GM23338 (cell line): ENCODE results near the gene TMEM236. TPM values are rescaled to one million over a fixed set of nuclear protein-coding genes. Genes with fewer than 3 reads are reported as not detected.

Source experiments
- ATAC-seq: fragments of 200-7000 bp; cut with Tn5 transposase; 3 replicates; pipeline ENCODE4 v1.9.1; 2020
- DNase-seq: peaks from one replicate; pipeline ENCODE4 v3.0.0-alpha.2; 2015; ENCODE audit warnings: low spot score
- H2AFZ ChIP-seq: fragments of 200-600 bp; sonication (generic); 2 replicates; pipeline ENCODE4 v1.8.0; 2016; ENCODE audit warnings: antibody characterized with exemption, mild to moderate bottlenecking, moderate library complexity
- H3F3A ChIP-seq: fragments of 200-600 bp; sonication (generic); replicated peaks from 2 replicates; pipeline ENCODE4 v1.8.0; 2017; ENCODE audit warnings: antibody characterized with exemption, mixed run types, low read depth
- H3K27ac ChIP-seq: fragments of 200-600 bp; sonication (generic); 2 replicates; pipeline ENCODE4 v1.6.1; 2016; ENCODE audit warnings: low read depth
- H3K27me3 ChIP-seq: fragments of 200-600 bp; sonication (generic); 2 replicates; pipeline ENCODE4 v1.8.0; 2016; ENCODE audit warnings: mild to moderate bottlenecking, mixed run types, moderate library complexity; ENCODE audit not compliant: insufficient read depth
- H3K36me3 ChIP-seq: fragments of 200-600 bp; sonication (generic); 2 replicates; pipeline ENCODE4 v1.8.0; 2016; ENCODE audit warnings: mild to moderate bottlenecking; ENCODE audit not compliant: insufficient read depth
- H3K4me1 ChIP-seq: fragments of 200-600 bp; sonication (generic); 2 replicates; pipeline ENCODE4 v1.8.0; 2016; ENCODE audit warnings: mild to moderate bottlenecking, moderate library complexity; ENCODE audit not compliant: insufficient read depth
- H3K4me2 ChIP-seq: fragments of 200-600 bp; sonication (generic); 2 replicates; pipeline ENCODE4 v1.7.1; 2017; ENCODE audit warnings: mixed run types
- H3K4me3 ChIP-seq: fragments of 200-600 bp; sonication (generic); 2 replicates; pipeline ENCODE4 v1.6.1; 2016; ENCODE audit warnings: mixed run types
- H3K79me2 ChIP-seq: fragments of 200-600 bp; sonication (generic); replicated peaks from 2 replicates; pipeline ENCODE4 v1.8.0; 2017; ENCODE audit warnings: mild to moderate bottlenecking; ENCODE audit not compliant: insufficient read depth
- H3K9me2 ChIP-seq: fragments of 200-600 bp; sonication (generic); 2 replicates; pipeline ENCODE4 v1.8.0; 2017; ENCODE audit not compliant: insufficient read depth
- H4K20me1 ChIP-seq: fragments of 200-600 bp; sonication (generic); replicated peaks from 2 replicates; pipeline ENCODE4 v1.8.0; 2017; ENCODE audit warnings: mild to moderate bottlenecking; ENCODE audit not compliant: insufficient read depth
- H3K27ac Mint-ChIP-seq: 2 replicates; pipeline ENCODE4 v1.8.0; 2020; ENCODE audit warnings: inconsistent platforms, mild to moderate bottlenecking, moderate library complexity, mixed read lengths
- H3K27me3 Mint-ChIP-seq: 3 replicates; pipeline ENCODE4 v1.8.0; 2022; ENCODE audit warnings: low read depth, mild to moderate bottlenecking, moderate library complexity, mixed read lengths, inconsistent platforms; ENCODE audit not compliant: insufficient read depth, poor library complexity
- H3K36me3 Mint-ChIP-seq: 3 replicates; pipeline ENCODE4 v1.8.0; 2021; ENCODE audit warnings: low read depth, mild to moderate bottlenecking, inconsistent platforms, moderate library complexity, mixed read lengths
- H3K4me1 Mint-ChIP-seq: 3 replicates; pipeline ENCODE4 v1.8.0; 2020; ENCODE audit warnings: mild to moderate bottlenecking, inconsistent platforms, mixed read lengths
- H3K4me3 Mint-ChIP-seq: 3 replicates; pipeline ENCODE4 v1.8.0; 2021; ENCODE audit warnings: moderate library complexity, mild to moderate bottlenecking, inconsistent platforms, mixed read lengths
- H3K9me3 Mint-ChIP-seq: 3 replicates; pipeline ENCODE4 v1.8.0; 2020; ENCODE audit warnings: moderate library complexity, mild to moderate bottlenecking, inconsistent platforms, mixed read lengths
- CREB1 ChIP-seq: fragments of 250-450 bp; sonication (Bioruptor Pico); IDR thresholded peaks from 2 replicates; pipeline ENCODE4 v1.5.0; 2020; ENCODE audit warnings: low read depth, mild to moderate bottlenecking, moderate library complexity
- ETS1 ChIP-seq: IDR thresholded peaks from 2 replicates; pipeline ENCODE4 v1.6.1; 2016; ENCODE audit warnings: antibody characterized with exemption
- EZH2 ChIP-seq: fragments of 200-600 bp; sonication (generic); IDR thresholded peaks from one replicate; pipeline ENCODE4 v1.8.0; 2017; ENCODE audit warnings: antibody characterized with exemption, mild to moderate bottlenecking, low read depth; ENCODE audit not compliant: unreplicated experiment
- EZH2phosphoT487 ChIP-seq: fragments of 200-600 bp; sonication (generic); IDR thresholded peaks from one replicate; pipeline ENCODE4 v1.8.1; 2018; ENCODE audit warnings: antibody characterized with exemption; ENCODE audit not compliant: unreplicated experiment
- JUNB ChIP-seq: IDR thresholded peaks from one replicate; pipeline ENCODE4 v1.6.1; 2016; ENCODE audit warnings: antibody characterized with exemption; ENCODE audit not compliant: unreplicated experiment
- NANOG ChIP-seq: IDR thresholded peaks from 2 replicates; pipeline ENCODE4 v1.6.1; 2016; ENCODE audit warnings: antibody characterized with exemption, borderline replicate concordance
- POLR2AphosphoS5 ChIP-seq: IDR thresholded peaks from 2 replicates; pipeline ENCODE4 v1.6.1; 2016; ENCODE audit warnings: antibody characterized with exemption, low read depth
- REST ChIP-seq: IDR thresholded peaks from one replicate; pipeline ENCODE4 v1.6.1; 2018; ENCODE audit warnings: antibody characterized with exemption; ENCODE audit not compliant: unreplicated experiment
- STAT1 ChIP-seq: IDR thresholded peaks from one replicate; pipeline ENCODE4 v1.6.1; 2016; ENCODE audit warnings: antibody characterized with exemption; ENCODE audit not compliant: unreplicated experiment
- ZNF114 ChIP-seq: fragments of 250-450 bp; sonication (Bioruptor Pico); IDR thresholded peaks from 2 replicates; pipeline ENCODE4 v1.5.0; 2020; ENCODE audit warnings: mild to moderate bottlenecking, moderate library complexity
- ZNF331 ChIP-seq: fragments of 250-450 bp; sonication (Bioruptor Pico); IDR thresholded peaks from 2 replicates; pipeline ENCODE4 v1.5.0; 2020; ENCODE audit warnings: low read depth, mild to moderate bottlenecking, moderate library complexity
- polyA plus RNA-seq: library from polyadenylated mRNA; unstranded; fragments of >200 nt; fragmentation: Nextera tagmentation; extraction: Ambion mirVana; gene quantifications from 2 replicates; pipeline ENCODE4 v1.2.1, GENCODE V29; 2016
- total RNA-seq: library from RNA; depleted of rRNA; stranded (reverse); fragments of >200 nt; shearing (Covaris generic); gene quantifications from 2 replicates; pipeline ENCODE4 v1.2.3, GENCODE V29; 2014
- TF ChIP-seq, protein P1 (sequence below), 2 experiments: fragments of 200-600 bp in 1 of 2; sonication (generic) in 1 of 2; conservative IDR thresholded peaks; 2 replicates each; pipeline versions ENCODE4 v1.5.1 to v1.6.1; 2016 to 2017; ENCODE audit warnings: antibody characterized with exemption in 2 of 2, low read depth in 2 of 2, mild to moderate bottlenecking in 2 of 2, moderate library complexity in 1 of 2

TMEM236 gene
- total and polyA plus RNA-seq, 2 experiments from 2014 or later = 0.03 TPM

DNA sequence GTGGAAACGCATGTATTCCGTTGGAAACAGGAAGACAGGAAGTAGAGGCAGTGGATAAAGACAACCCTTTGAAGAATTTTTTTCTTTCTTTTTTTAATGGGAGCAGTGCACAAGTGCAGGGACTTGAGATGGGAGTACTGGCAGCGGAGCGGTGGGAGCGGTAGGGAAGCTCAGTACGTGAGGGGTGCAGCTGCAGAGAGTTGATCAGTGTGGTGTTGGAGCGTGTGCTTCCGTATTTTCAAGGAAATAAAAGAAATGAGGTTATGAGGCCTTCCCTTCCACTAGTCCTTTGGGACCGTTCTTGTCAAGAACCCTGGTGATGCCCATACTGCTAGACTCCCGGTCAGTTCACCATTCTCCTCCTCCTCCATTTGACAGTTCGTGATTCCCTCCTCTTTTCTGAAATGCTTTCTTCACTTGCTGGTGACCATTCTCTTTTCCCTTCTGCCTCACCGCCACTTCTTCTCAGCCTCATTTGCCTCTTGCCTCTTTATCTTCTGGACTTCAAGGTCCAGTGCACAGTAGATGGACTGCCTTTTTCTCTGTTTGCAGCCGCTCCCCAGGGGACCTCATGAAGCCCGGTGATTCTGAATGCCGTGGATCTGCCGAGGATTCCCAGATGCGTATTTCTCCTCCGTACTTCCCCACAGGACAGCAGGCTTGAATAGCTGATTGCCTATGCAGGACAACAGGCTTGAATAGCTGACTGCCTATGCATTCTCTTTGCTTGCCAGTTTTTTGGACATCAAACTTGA, 39.1 kb upstream of the TMEM236 start:
- Histone ChIP-seq H3F3A (no peaks in the 10 kb centered on the region), H2AFZ (no peak overlapping the region), H3K79me2 (no peaks in the 10 kb centered on the region), H4K20me1 (peaks cover 7% of the 10 kb centered on the region; the same call in 1 of the 2 replicates), H3K4me1 (no peaks in the 10 kb centered on the region), H3K4me3 (no peak overlapping the region), H3K27me3 (no peaks in the 10 kb centered on the region), H3K36me3 (peaks cover 28% of the 10 kb centered on the region), H3K9me2 (no peaks in the 10 kb centered on the region), H3K27ac (no peak overlapping the region), H3K4me2 (no peak overlapping the region)
- peak overlapping the region; percentile 36; the same call in 2 of the 3 replicates for H3K4me3 Mint-ChIP-seq
- ATAC-seq = no peak
- H3K27me3 Mint-ChIP-seq = peaks cover 2% of the 10 kb centered on the region
- H3K9me3 Mint-ChIP-seq = no peaks in the 10 kb centered on the region; the same call in 2 of the 3 replicates
- DNase-seq = no peak
- TF ChIP-seq NANOG = no peak
- peaks cover 7% of the 10 kb centered on the region; the same call in 2 of the 3 replicates for H3K4me1 Mint-ChIP-seq
- H3K27ac Mint-ChIP-seq = peak overlapping the region; percentile 39
- peaks cover 36% of the 10 kb centered on the region for H3K36me3 Mint-ChIP-seq

DNA sequence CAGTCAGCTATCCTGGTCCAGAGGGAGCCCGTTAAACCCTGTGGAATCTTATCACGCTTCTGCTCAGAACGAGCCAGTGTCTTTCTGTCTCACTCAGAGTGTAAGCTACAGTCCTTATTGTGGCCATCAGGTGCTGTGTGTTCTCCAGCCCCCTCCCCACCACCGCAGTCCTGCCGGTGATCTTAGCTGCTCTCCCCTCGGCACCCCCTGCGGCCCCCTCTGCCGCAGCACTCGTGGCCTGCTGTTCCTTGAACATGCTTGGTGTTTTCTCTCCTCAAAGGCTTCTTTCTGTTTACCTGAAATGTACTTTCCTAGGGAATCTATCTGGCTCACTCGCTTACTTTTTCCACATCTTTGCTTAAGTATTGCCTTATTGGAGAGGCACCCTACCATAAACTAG, 38.2 kb upstream of the TMEM236 start:
- no peaks in the 10 kb centered on the region; the same call in 2 of the 3 replicates for H3K9me3 Mint-ChIP-seq
- H3K36me3 Mint-ChIP-seq = peaks cover 37% of the 10 kb centered on the region
- no peak overlapping the region for H3K27ac Mint-ChIP-seq
- Histone ChIP-seq H2AFZ (no peak overlapping the region), H3K9me2 (no peaks in the 10 kb centered on the region), H3K27ac (no peak overlapping the region), H3K4me2 (no peak overlapping the region), H3K4me1 (no peaks in the 10 kb centered on the region), H3K4me3 (no peak overlapping the region), H3K79me2 (no peaks in the 10 kb centered on the region), H3K27me3 (no peaks in the 10 kb centered on the region), H3K36me3 (peaks cover 25% of the 10 kb centered on the region), H3F3A (no peaks in the 10 kb centered on the region), H4K20me1 (peaks cover 7% of the 10 kb centered on the region; the same call in 1 of the 2 replicates)
- TF ChIP-seq EZH2 = no peak
- no peak for TF ChIP-seq ZNF114 (CRISPR knock-in tag)
- peaks cover 7% of the 10 kb centered on the region; the same call in 2 of the 3 replicates for H3K4me1 Mint-ChIP-seq
- H3K4me3 Mint-ChIP-seq = no peak overlapping the region
- no peak for DNase-seq
- no peak for ATAC-seq
- peaks cover 2% of the 10 kb centered on the region for H3K27me3 Mint-ChIP-seq

DNA sequence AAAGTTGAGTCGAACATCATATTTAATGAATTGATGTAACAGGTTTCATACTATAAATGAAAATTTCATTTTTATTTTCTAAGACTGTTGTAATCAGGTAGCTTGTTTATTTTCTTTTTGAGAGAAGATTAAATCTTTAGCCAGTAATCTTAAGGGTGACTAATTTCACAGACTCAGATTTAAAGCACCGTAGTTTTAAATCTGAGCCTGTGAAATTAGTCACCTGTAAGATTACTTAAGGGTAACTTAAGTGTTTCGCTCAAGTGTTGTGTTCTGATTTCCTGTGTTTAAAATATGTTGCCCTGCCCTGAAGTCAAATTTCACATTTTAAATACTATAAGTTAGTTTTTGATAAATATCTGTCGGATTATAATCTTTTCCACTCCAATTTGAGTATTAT, 35.8 kb upstream of the TMEM236 start:
- Mint-ChIP-seq H3K36me3 (peaks cover 45% of the 10 kb centered on the region), H3K4me1 (peaks cover 7% of the 10 kb centered on the region; the same call in 2 of the 3 replicates)
- ATAC-seq = no peak

More for the DNA sequence above, 35.8 kb upstream of the TMEM236 start:
- Histone ChIP-seq H3K4me2 (no peak overlapping the region), H3K27me3 (no peaks in the 10 kb centered on the region), H3K79me2 (no peaks in the 10 kb centered on the region), H2AFZ (no peak overlapping the region), H3K4me3 (no peak overlapping the region), H3K4me1 (no peaks in the 10 kb centered on the region), H3K9me2 (no peaks in the 10 kb centered on the region), H4K20me1 (0 out of 2 replicates have a peak, but pooled peaks cover 1% of the 10 kb centered on the region), H3K27ac (no peak overlapping the region), H3F3A (no peaks in the 10 kb centered on the region), H3K36me3 (peaks cover 9% of the 10 kb centered on the region)
- no peak overlapping the region for H3K4me3 Mint-ChIP-seq
- H3K27ac Mint-ChIP-seq = no peak overlapping the region
- DNase-seq = no peak
- H3K9me3 Mint-ChIP-seq = peaks cover 6% of the 10 kb centered on the region; the same call in 2 of the 3 replicates
- no peak for TF ChIP-seq POLR2AphosphoS5
- no peak for TF ChIP-seq JUNB
- TF ChIP-seq REST = no peak
- TF ChIP-seq NANOG = no peak
- TF ChIP-seq, protein P1, sequence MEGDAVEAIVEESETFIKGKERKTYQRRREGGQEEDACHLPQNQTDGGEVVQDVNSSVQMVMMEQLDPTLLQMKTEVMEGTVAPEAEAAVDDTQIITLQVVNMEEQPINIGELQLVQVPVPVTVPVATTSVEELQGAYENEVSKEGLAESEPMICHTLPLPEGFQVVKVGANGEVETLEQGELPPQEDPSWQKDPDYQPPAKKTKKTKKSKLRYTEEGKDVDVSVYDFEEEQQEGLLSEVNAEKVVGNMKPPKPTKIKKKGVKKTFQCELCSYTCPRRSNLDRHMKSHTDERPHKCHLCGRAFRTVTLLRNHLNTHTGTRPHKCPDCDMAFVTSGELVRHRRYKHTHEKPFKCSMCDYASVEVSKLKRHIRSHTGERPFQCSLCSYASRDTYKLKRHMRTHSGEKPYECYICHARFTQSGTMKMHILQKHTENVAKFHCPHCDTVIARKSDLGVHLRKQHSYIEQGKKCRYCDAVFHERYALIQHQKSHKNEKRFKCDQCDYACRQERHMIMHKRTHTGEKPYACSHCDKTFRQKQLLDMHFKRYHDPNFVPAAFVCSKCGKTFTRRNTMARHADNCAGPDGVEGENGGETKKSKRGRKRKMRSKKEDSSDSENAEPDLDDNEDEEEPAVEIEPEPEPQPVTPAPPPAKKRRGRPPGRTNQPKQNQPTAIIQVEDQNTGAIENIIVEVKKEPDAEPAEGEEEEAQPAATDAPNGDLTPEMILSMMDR (conservative IDR thresholded peaks at IDR 0.05; ENCODE audit: low read depth in 2 of 2) = no peak
- no peak for TF ChIP-seq STAT1
- TF ChIP-seq EZH2phosphoT487 = no peak
- TF ChIP-seq ZNF331 = no peak
- no peak for TF ChIP-seq CREB1 (CRISPR knock-in tag)
- TF ChIP-seq EZH2 = no peak
- no peak for TF ChIP-seq ETS1
- TF ChIP-seq ZNF114 (CRISPR knock-in tag) = no peak
- no peaks in the 10 kb centered on the region for H3K27me3 Mint-ChIP-seq
